Stimulated activated CD4-positive, alpha-beta T cell treated with anti-CD3 and anti-CD28 coated beads, Interleukin-1b, Interleukin-23, amount 100 ng/mL, for 48 hours (primary cell): ENCODE data around the gene ZNF92.
"Not testable (repeated sequence)": the region's sequence is repeated elsewhere in the genome, so short reads cannot be mapped to it uniquely, and the experiment has no call there.

Source experiments
- DNase-seq: peaks from one replicate; pipeline ENCODE4 v3.0.0-alpha.2; 2020

ZNF92 gene

GRCh38 chr7:65429642-65430343 lies 56.1 kb downstream of the ZNF92 start:
- no peak for DNase-seq

- DNase-seq, result no peak
Measured at GRCh38 chr7:65430344-65431186, 56.9 kb downstream of the ZNF92 start.

GRCh38 chr7:65434307-65434706 lies 60.7 kb downstream of the ZNF92 start:
- DNase-seq, result no peak

- DNase-seq, result no peak
Measured at GRCh38 chr7:65436163-65436562, 62.5 kb downstream of the ZNF92 start.

- no peak for DNase-seq
Measured at GRCh38 chr7:65438598-65438997, 64.9 kb downstream of the ZNF92 start.

- no peak for DNase-seq
Measured at GRCh38 chr7:65441010-65441409, 67.4 kb downstream of the ZNF92 start.

- DNase-seq, result no peak
Measured at GRCh38 chr7:65444205-65444842, 70.7 kb downstream of the ZNF92 start.

GRCh38 chr7:65444899-65445823 lies 71.5 kb downstream of the ZNF92 start:
- DNase-seq, result no peak

- not testable (repeated sequence) for DNase-seq
Measured at GRCh38 chr7:65447041-65447440, 73.4 kb downstream of the ZNF92 start.

- no peak for DNase-seq
Measured at GRCh38 chr7:65448816-65449504, 75.3 kb downstream of the ZNF92 start.

- DNase-seq, result no peak
Measured at GRCh38 chr7:65449505-65449852, 75.8 kb downstream of the ZNF92 start.
